Pancreas (tissue), 10 donors: Measurements from ENCODE around the gene DENND1B. TPM values are rescaled to one million over a fixed set of nuclear protein-coding genes. Genes with fewer than 3 reads are reported as not detected.

Experiments used
- ATAC-seq, 4 donors: fragments of 200-7000 bp; cut with Tn5 transposase; one replicate each; pipeline versions ENCODE4 v1.8.0 to v1.9.1; 2020; ENCODE audit warnings: mild to moderate bottlenecking in 4 of 4, moderate library complexity in 4 of 4
- DNase-seq, 6 donors: peaks; one replicate each; pipeline ENCODE4 v3.0.0-alpha.2; 2020
- FAIRE-seq: peaks from 2 replicates; lab custom pipeline; 2012; peaks lifted over from hg19 to GRCh38; lab: Jason Lieb, UNC
- H3K27ac ChIP-seq, 4 donors: fragments of 200-600 bp; sonication (generic); 1 replicate in 3 of 4; 2 replicates in 1 of 4; pipeline versions ENCODE4 v1.5.0 to v1.8.0; 2020
- H3K27me3 ChIP-seq, 4 donors: fragments of 200-600 bp; one replicate each; pipeline ENCODE4 v1.8.0; 2021
- H3K36me3 ChIP-seq, 3 donors: fragments of 200-600 bp; sonication (generic) in 1 of 3; one replicate each; pipeline versions ENCODE4 v1.5.0 to v1.8.0; 2020 to 2021
- H3K4me1 ChIP-seq, 3 donors: fragments of 200-600 bp; one replicate each; pipeline ENCODE4 v1.8.0; 2021
- H3K4me3 ChIP-seq, 4 donors: fragments of 200-600 bp; sonication (generic) in 2 of 4; one replicate each; pipeline versions ENCODE4 v1.5.0 to v1.8.0; 2020 to 2021
- H3K9me3 ChIP-seq, 4 donors: fragments of 200-600 bp; one replicate each; pipeline ENCODE4 v1.8.0; 2021
- CTCF ChIP-seq, 4 donors: fragments of 200-600 bp; sonication (generic) in 3 of 4; IDR thresholded peaks; one replicate each; pipeline versions ENCODE4 v1.5.0 to v1.8.0; 2021; ENCODE audit warnings: antibody characterized with exemption in 4 of 4
- WGBS, 2 donors: extraction: QIAGEN DNeasy Blood & Tissue Kit; methylation state at CpG; one replicate each; pipeline ENCODE4 v1.1.7; 2013; 5-methylcytosine and 5-hydroxymethylcytosine counted together
- intact Hi-C, 3 donors: fragments of 100-400 bp; cut with DNase I; formaldehyde crosslinking; loops; one replicate each; pipeline versions ENCODE4 v1.11.1 to v1.14.2; 2022
- polyA plus RNA-seq, 2 donors: library from polyadenylated mRNA; stranded (reverse); fragments of 200-250 nt; gene quantifications; one replicate each; pipeline ENCODE4 v1.2.3, GENCODE V29; 2013
- total RNA-seq, 6 donors: library from RNA; stranded (reverse); fragmentation: NEBNext Ultra II Directional in 4 of 6; extraction: Animal tissue kit (Norgen Biotek cat#: 25700) in 4 of 6; gene quantifications; one replicate each; pipeline versions ENCODE4 v1.2.1 to v1.2.4, GENCODE V29; 2021 to 2023
- donor health status: healthy with polysubstance abuse.
- donor health status: DM: no; HTN: no; CAD: no; lungs with moderate emphysema.
- donor health status: DM: no; HTN: no; CAD: no.
- donor health status: control.
- donor health status: control.
- donor health status: Bipolar disorder and iron deficiency.
- donor health status: DM: yes; HTN: yes; CAD: no.
- donor health status: DM: no; HTN: no; CAD: no.
- donor health status: DM: no; HTN: no; CAD: no.
- donor health status: DM: yes; HTN: yes; CAD: no.

Gene DENND1B
- total and polyA plus RNA-seq, 8 donors, result 3.1 to 16.8 (median 11.1) TPM

GRCh38 chr1:197480446-197480845, 294.8 kb downstream of the DENND1B start:
- no peak for TF ChIP-seq CTCF (IDR thresholded peaks at IDR 0.05)
- Histone ChIP-seq H3K4me3 (no peak overlapping the region), H3K27me3 (no peaks in the 10 kb centered on the region), H3K4me1 (no peaks in the 10 kb centered on the region), H3K27ac (no peak overlapping the region), H3K36me3 (no peaks in the 10 kb centered on the region), H3K9me3 (no peaks in the 10 kb centered on the region)
- DNase-seq (no peak), FAIRE-seq (no peak), ATAC-seq (no peak)
- intact Hi-C loops, result no loop called here
- 81 to 88% methylated on average over 6 of the region's 6 CpGs for WGBS, 2 donors

GRCh38 chr1:197472141-197472540, 303.1 kb downstream of the DENND1B start:
- Histone ChIP-seq H3K9me3 (no peaks in the 10 kb centered on the region), H3K27ac (no peak overlapping the region), H3K36me3 (no peaks in the 10 kb centered on the region), H3K27me3 (no peaks in the 10 kb centered on the region), H3K4me1 (no peaks in the 10 kb centered on the region), H3K4me3 (no peak overlapping the region)
- intact Hi-C loops, result no loop called here
- ATAC-seq (no peak), DNase-seq (no peak), FAIRE-seq (no peak)
- WGBS, 2 donors, result 86 to 90% methylated on average over 3 of the region's 3 CpGs
- no peak for TF ChIP-seq CTCF (IDR thresholded peaks at IDR 0.05)

- 41 to 52% methylated on average over 9 of the region's 9 CpGs for WGBS, 2 donors
- FAIRE-seq, result no peak
- DNase-seq, result no peak
Measured at GRCh38 chr1:197471248-197471985, 303.9 kb downstream of the DENND1B start.

GRCh38 chr1:197470330-197470729, 304.9 kb downstream of the DENND1B start:
- ATAC-seq, result no peak
- no peak for FAIRE-seq
- H3K36me3 ChIP-seq, result no peaks in the 10 kb centered on the region
- TF ChIP-seq CTCF (IDR thresholded peaks at IDR 0.05), result no peak
- intact Hi-C loops, result no loop called here
- H3K27me3 ChIP-seq, result no peaks in the 10 kb centered on the region
- no peak overlapping the region for H3K27ac ChIP-seq
- H3K9me3 ChIP-seq, result no peaks in the 10 kb centered on the region
- no peak overlapping the region for H3K4me3 ChIP-seq
- no peak for DNase-seq
- WGBS, 2 donors, result 58 to 63% methylated on average over 1 of the region's 1 CpG
- no peaks in the 10 kb centered on the region for H3K4me1 ChIP-seq

More at GRCh38 chr1:197471248-197471985, 303.9 kb downstream of the DENND1B start:
- Histone ChIP-seq H3K36me3 (no peaks in the 10 kb centered on the region), H3K27ac (no peak overlapping the region), H3K4me1 (no peaks in the 10 kb centered on the region), H3K9me3 (no peaks in the 10 kb centered on the region), H3K4me3 (no peak overlapping the region), H3K27me3 (no peaks in the 10 kb centered on the region)
- no peak for ATAC-seq
- intact Hi-C loops, result no loop called here
- no peak for TF ChIP-seq CTCF (IDR thresholded peaks at IDR 0.05)

- no peak overlapping the region for H3K4me3 ChIP-seq
- 68 to 74% methylated on average over 7 of the region's 7 CpGs for WGBS, 2 donors
- TF ChIP-seq CTCF (IDR thresholded peaks at IDR 0.05), result no peak
Measured at GRCh38 chr1:197469620-197470210, 305.6 kb downstream of the DENND1B start.

More at GRCh38 chr1:197469620-197470210, 305.6 kb downstream of the DENND1B start:
- intact Hi-C loops, result no loop called here
- DNase-seq (no peak), FAIRE-seq (no peak), ATAC-seq (no peak)
- H3K27ac ChIP-seq, result no peak overlapping the region
- no peaks in the 10 kb centered on the region for H3K4me1 ChIP-seq
- no peaks in the 10 kb centered on the region for H3K36me3 ChIP-seq
- H3K9me3 ChIP-seq, result no peaks in the 10 kb centered on the region
- H3K27me3 ChIP-seq, result no peaks in the 10 kb centered on the region
